Loucy (cell line): ENCODE data around the gene PLEKHG5.
A peak's percentile ranks its signal among the peaks of the same experiment; 100 is the strongest.

Experiments used
- H2AFZ ChIP-seq: fragments of 200-600 bp; sonication (generic); 2 replicates; pipeline ENCODE4 v1.6.0; 2016; ENCODE audit warnings: antibody characterized with exemption, mild to moderate bottlenecking, low read length, moderate library complexity
- H3F3A ChIP-seq: fragments of 200-600 bp; 2 replicates; pipeline ENCODE4 v1.6.0; 2016; ENCODE audit warnings: antibody characterized with exemption, low read depth, mild to moderate bottlenecking
- H3K27me3 ChIP-seq: fragments of 200-600 bp; sonication (generic); 2 replicates; pipeline ENCODE4 v1.6.1; 2014; ENCODE audit warnings: low read length, mild to moderate bottlenecking; ENCODE audit not compliant: insufficient read depth, poor library complexity, severe bottlenecking
- H3K36me3 ChIP-seq: fragments of 200-600 bp; sonication (generic); 2 replicates; pipeline ENCODE4 v1.6.1; 2016; ENCODE audit warnings: low read length; ENCODE audit not compliant: insufficient read depth
- H3K4me1 ChIP-seq: fragments of 200-600 bp; sonication (generic); 2 replicates; pipeline ENCODE4 v1.5.1; 2014; ENCODE audit warnings: low read length, mild to moderate bottlenecking; ENCODE audit not compliant: insufficient read depth, poor library complexity, severe bottlenecking
- H3K4me2 ChIP-seq: fragments of 200-600 bp; sonication (generic); 2 replicates; pipeline ENCODE4 v1.6.0; 2014; ENCODE audit warnings: antibody characterized with exemption, low read length, low read depth, mild to moderate bottlenecking; ENCODE audit not compliant: poor library complexity, severe bottlenecking
- H3K4me3 ChIP-seq: fragments of 200-600 bp; sonication (generic); 2 replicates; pipeline ENCODE4 v1.5.1; 2014; ENCODE audit warnings: low read length, mild to moderate bottlenecking, mixed read lengths; ENCODE audit not compliant: poor library complexity, severe bottlenecking
- H3K79me2 ChIP-seq: fragments of 200-600 bp; sonication (generic); 2 replicates; pipeline ENCODE4 v1.6.1; 2014; ENCODE audit warnings: low read length; ENCODE audit not compliant: insufficient read depth
- H3K9ac ChIP-seq: fragments of 200-600 bp; sonication (generic); 2 replicates; pipeline ENCODE4 v1.6.0; 2014; ENCODE audit warnings: mild to moderate bottlenecking, low read depth, low read length, moderate library complexity; ENCODE audit not compliant: poor library complexity, severe bottlenecking
- H3K9me2 ChIP-seq: fragments of 200-600 bp; sonication (generic); replicated peaks from 2 replicates; pipeline ENCODE4 v1.6.1; 2016; ENCODE audit warnings: low read depth, low read length, mixed read lengths
- H3K9me3 ChIP-seq: fragments of 200-600 bp; sonication (generic); 2 replicates; pipeline ENCODE4 v1.6.1; 2014; ENCODE audit warnings: mild to moderate bottlenecking, antibody characterized with exemption, low read length, low read depth; ENCODE audit not compliant: insufficient read depth
- H4K20me1 ChIP-seq: fragments of 200-600 bp; sonication (generic); 2 replicates; pipeline ENCODE4 v1.6.0; 2014; ENCODE audit warnings: antibody characterized with exemption, low read length, mild to moderate bottlenecking; ENCODE audit not compliant: insufficient read depth, poor library complexity, severe bottlenecking
- CTCF ChIP-seq: fragments of 200-600 bp; sonication (generic); conservative IDR thresholded peaks from 2 replicates; pipeline ENCODE4 v1.5.1; 2014; ENCODE audit warnings: mild to moderate bottlenecking, antibody characterized with exemption, low read length
- EZH2phosphoT487 ChIP-seq: fragments of 200-600 bp; IDR thresholded peaks from 2 replicates; pipeline ENCODE4 v1.6.1; 2018; ENCODE audit warnings: antibody characterized with exemption, mild to moderate bottlenecking, moderate library complexity, borderline replicate concordance

Gene PLEKHG5

GRCh38 chr1:6530504-6531160, 39.2 kb upstream of the PLEKHG5 start:
- no peak for TF ChIP-seq EZH2phosphoT487
- Histone ChIP-seq H3K4me1 (no peaks in the 10 kb centered on the region), H3K9ac (no peak overlapping the region), H3K9me3 (no peaks in the 10 kb centered on the region), H3K4me3 (no peak overlapping the region), H3K79me2 (no peaks in the 10 kb centered on the region), H3K27me3 (no peaks in the 10 kb centered on the region), H3F3A (no peaks in the 10 kb centered on the region), H3K4me2 (no peak overlapping the region), H2AFZ (no peak overlapping the region), H3K9me2 (no peaks in the 10 kb centered on the region), H4K20me1 (no peaks in the 10 kb centered on the region), H3K36me3 (peaks cover 68% of the 10 kb centered on the region; the same call in 1 of the 2 replicates)

- H2AFZ ChIP-seq, result no peak overlapping the region
- H3K27me3 ChIP-seq, result no peaks in the 10 kb centered on the region
- H3K36me3 ChIP-seq, result peaks cover 60% of the 10 kb centered on the region; the same call in 1 of the 2 replicates
- no peaks in the 10 kb centered on the region for H3K4me1 ChIP-seq
- no peaks in the 10 kb centered on the region for H3K9me2 ChIP-seq
- no peak overlapping the region for H3K4me3 ChIP-seq
- H3K9ac ChIP-seq, result no peak overlapping the region
- no peaks in the 10 kb centered on the region for H4K20me1 ChIP-seq
- no peak for TF ChIP-seq CTCF
- TF ChIP-seq EZH2phosphoT487, result no peak
- H3K79me2 ChIP-seq, result no peaks in the 10 kb centered on the region
- no peaks in the 10 kb centered on the region for H3F3A ChIP-seq
- no peaks in the 10 kb centered on the region for H3K9me3 ChIP-seq
- H3K4me2 ChIP-seq, result no peak overlapping the region
These were observed 37.0 kb upstream of the PLEKHG5 start for GRCh38 chr1:6528492-6528891.

- no peak overlapping the region for H3K4me3 ChIP-seq
- no peak overlapping the region for H3K9ac ChIP-seq
- H3K79me2 ChIP-seq, result no peaks in the 10 kb centered on the region
- H3K4me2 ChIP-seq, result no peak overlapping the region
- TF ChIP-seq CTCF (no peak), EZH2phosphoT487 (no peak)
- H3K9me3 ChIP-seq, result no peaks in the 10 kb centered on the region
- no peaks in the 10 kb centered on the region for H3K4me1 ChIP-seq
- H3K9me2 ChIP-seq, result no peaks in the 10 kb centered on the region
- H4K20me1 ChIP-seq, result no peaks in the 10 kb centered on the region
- no peaks in the 10 kb centered on the region for H3K27me3 ChIP-seq
- H2AFZ ChIP-seq, result no peak overlapping the region
- no peaks in the 10 kb centered on the region for H3F3A ChIP-seq
- peaks cover 38% of the 10 kb centered on the region; the same call in 1 of the 2 replicates for H3K36me3 ChIP-seq
These were observed 34.8 kb upstream of the PLEKHG5 start for GRCh38 chr1:6526316-6526715.

GRCh38 chr1:6523566-6523965, 32.1 kb upstream of the PLEKHG5 start:
- H3K36me3 ChIP-seq, result peaks cover 25% of the 10 kb centered on the region; the same call in 1 of the 2 replicates
- no peaks in the 10 kb centered on the region for H3K4me1 ChIP-seq
- H3K9me3 ChIP-seq, result no peaks in the 10 kb centered on the region
- H3F3A ChIP-seq, result no peaks in the 10 kb centered on the region
- no peak overlapping the region for H3K9ac ChIP-seq
- H3K4me2 ChIP-seq, result no peak overlapping the region
- H3K27me3 ChIP-seq, result no peaks in the 10 kb centered on the region
- H3K4me3 ChIP-seq, result no peak overlapping the region
- no peaks in the 10 kb centered on the region for H3K9me2 ChIP-seq
- no peaks in the 10 kb centered on the region for H3K79me2 ChIP-seq
- H2AFZ ChIP-seq, result no peak overlapping the region
- TF ChIP-seq EZH2phosphoT487, result no peak
- TF ChIP-seq CTCF, result peak; percentile 79
- H4K20me1 ChIP-seq, result no peaks in the 10 kb centered on the region
